Activated naive CD4-positive, alpha-beta T cell treated with anti-CD3 and anti-CD28 coated beads for 36 hours (primary cell): ENCODE measurements around the gene GALNS. TPM values are rescaled to one million over a fixed set of nuclear protein-coding genes. Genes with fewer than 3 reads are reported as not detected.
"Not testable (repeated sequence)": the region's sequence is repeated elsewhere in the genome, so short reads cannot be mapped to it uniquely, and the experiment has no call there.

ENCODE experiments used
- CTCF ChIA-PET: fragments of 350-600 bp; sonication (Branson Sonifier 250); formaldehyde crosslinking; loops from one replicate; lab custom pipeline; 2021; ENCODE audit warnings: antibody characterized with exemption; lab: Charles Lee
- DNase-seq: peaks from one replicate; pipeline ENCODE4 v3.0.0-alpha.2; 2020
- H3K27ac Mint-ChIP-seq: one replicate; pipeline ENCODE4 v1.8.0; 2021; ENCODE audit warnings: mild to moderate bottlenecking, mixed read lengths
- H3K27me3 Mint-ChIP-seq: one replicate; pipeline ENCODE4 v1.8.0; 2021; ENCODE audit warnings: low read depth, mixed read lengths
- H3K36me3 Mint-ChIP-seq: one replicate; pipeline ENCODE4 v1.8.0; 2021; ENCODE audit warnings: low read depth, mixed read lengths
- H3K4me1 Mint-ChIP-seq: one replicate; pipeline ENCODE4 v1.8.0; 2021; ENCODE audit warnings: low read depth, mixed read lengths
- H3K4me3 Mint-ChIP-seq: one replicate; pipeline ENCODE4 v1.8.0; 2021; ENCODE audit warnings: mild to moderate bottlenecking, moderate library complexity, mixed read lengths
- H3K9me3 Mint-ChIP-seq: one replicate; pipeline ENCODE4 v1.8.0; 2021; ENCODE audit warnings: mixed read lengths
- intact Hi-C: fragments of 100-400 bp; cut with micrococcal nuclease; formaldehyde crosslinking; loops from one replicate; pipeline ENCODE4 v1.15.1; 2023
- total RNA-seq, 2 experiments: library from RNA; stranded (reverse); gene quantifications; one replicate each; pipeline ENCODE4 v1.2.3, GENCODE V29; 2021

GALNS gene
- total RNA-seq, 2 experiments from 2014 or later, result 10.9 to 11.2 TPM

DNA sequence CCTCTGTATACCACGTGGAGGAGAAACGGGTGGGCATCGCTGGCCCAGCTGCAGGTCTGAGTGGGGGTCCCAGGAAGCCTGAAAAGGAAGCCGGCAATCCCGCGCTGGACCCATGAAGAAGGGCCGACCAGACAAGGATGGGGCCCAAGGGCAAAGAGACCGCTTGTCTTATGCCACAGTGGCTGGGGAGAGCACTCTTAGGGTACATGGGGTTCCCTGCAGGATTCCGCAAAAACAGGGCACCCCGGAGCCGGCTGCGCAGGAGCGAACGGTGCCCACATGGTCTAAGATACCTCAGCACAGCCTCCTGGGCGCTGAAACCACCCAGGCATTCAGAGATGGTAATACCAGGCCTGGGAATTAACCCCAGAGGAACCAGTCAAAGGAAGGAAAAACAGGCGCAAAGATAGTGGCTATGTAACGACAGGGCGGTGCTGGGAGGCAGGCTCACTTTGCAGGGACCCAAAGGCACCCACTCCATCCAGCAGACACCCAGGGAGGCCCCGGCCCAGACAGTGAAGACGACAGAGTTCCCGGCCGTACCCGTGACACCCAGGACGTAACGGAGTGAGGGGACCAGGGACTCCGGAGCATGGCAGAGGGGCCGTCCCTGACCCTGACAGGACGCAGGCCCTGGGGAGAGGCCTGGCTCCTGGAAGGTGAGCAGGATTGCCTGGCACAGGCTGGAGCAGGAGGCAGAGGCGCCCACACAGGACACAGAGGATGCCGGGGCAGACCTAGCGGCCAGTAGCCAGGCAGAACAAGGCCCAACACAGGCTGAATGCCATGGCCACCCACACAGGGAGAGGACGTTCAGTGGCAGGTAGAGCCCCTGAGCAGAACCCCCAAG is 82.0 kb downstream of the GALNS start:
- CTCF ChIA-PET, result no interaction called here
- H3K36me3 Mint-ChIP-seq, result no peaks in the 10 kb centered on the region
- peaks cover 20% of the 10 kb centered on the region for H3K4me1 Mint-ChIP-seq
- no peak for DNase-seq
- no peak overlapping the region for H3K27ac Mint-ChIP-seq
- intact Hi-C loops, result no loop called here
- H3K9me3 Mint-ChIP-seq, result no peaks in the 10 kb centered on the region
- no peak overlapping the region for H3K4me3 Mint-ChIP-seq
- no peaks in the 10 kb centered on the region for H3K27me3 Mint-ChIP-seq

DNA sequence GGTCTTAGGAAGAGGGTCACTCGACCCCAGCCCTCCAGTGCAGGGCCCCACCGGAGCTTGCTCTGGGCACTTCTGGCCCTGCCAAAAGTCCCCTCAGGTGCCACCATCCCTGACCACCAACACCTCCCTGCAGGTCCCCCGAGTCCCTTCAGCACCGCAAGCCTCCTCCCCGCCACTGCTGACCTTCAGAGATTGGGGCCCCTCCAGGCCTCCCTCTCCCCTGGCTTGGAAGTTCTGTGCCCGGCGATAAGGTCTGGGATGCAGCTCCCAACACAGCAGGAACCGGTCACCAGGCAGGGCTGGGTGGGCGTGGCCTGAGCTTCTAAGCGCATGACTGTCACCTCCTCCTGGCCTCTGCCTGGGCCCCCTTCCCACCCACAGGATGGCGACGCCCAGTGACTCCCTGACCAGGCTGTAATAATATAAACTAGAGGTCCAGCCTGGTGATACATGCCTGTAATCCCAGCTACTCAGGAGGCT is 82.9 kb downstream of the GALNS start:
- no peaks in the 10 kb centered on the region for H3K27me3 Mint-ChIP-seq
- CTCF ChIA-PET, result no interaction called here
- H3K9me3 Mint-ChIP-seq, result no peaks in the 10 kb centered on the region
- no peak for DNase-seq
- H3K4me1 Mint-ChIP-seq, result peaks cover 23% of the 10 kb centered on the region
- intact Hi-C loops, result no loop called here
- no peak overlapping the region for H3K4me3 Mint-ChIP-seq
- no peak overlapping the region for H3K27ac Mint-ChIP-seq
- H3K36me3 Mint-ChIP-seq, result no peaks in the 10 kb centered on the region

DNA sequence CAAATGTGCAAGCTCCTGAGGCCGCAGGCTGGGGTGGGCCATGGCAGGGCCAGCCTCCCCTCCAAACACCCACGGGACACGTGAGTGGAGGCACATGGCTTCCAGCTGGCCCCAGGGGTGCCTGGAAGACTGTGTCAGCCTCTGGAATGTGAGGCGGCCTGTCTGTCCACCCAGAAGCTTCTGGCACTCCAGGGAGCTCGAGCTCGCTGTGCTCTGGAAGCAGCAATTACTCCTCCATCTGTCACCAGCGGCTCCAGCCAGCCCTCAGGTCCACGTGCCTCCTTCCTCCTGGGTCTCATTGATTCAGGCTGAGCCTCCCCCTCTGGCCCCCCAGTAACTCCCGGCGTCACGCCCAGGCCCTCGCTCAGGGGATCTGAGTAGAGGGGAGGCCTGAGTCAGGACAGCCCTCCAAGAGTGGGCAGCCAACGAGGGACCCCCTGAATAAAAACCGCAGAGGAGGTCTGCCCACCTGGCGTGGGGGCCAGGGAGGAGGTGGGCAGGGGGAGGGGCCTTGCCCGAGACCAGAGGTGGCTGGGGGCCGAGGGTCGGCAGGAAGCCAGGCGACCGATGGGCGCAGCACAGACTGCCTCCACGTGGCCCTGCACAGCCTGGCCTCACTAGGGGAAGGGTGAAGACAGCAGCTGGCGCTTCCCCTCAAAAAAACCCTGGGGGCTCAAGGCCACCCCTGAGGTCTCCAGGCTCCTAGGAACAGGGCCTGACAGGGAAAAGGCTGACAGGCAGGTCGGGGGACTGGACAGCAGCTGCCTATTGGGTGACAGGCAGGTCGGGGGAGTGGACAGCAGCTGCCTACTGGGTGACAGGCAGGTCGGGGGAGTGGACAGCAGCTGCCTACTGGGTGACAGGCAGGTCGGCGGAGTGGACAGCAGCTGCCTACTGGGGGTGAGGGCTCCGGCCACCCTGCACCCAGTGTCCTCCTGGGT is 83.6 kb downstream of the GALNS start:
- CTCF ChIA-PET, result interaction anchor here (1.1 kb wide), 1 partner anchor 36 kb away, joined by 3 read pairs; no protein-coding TSS in a partner anchor
- no peaks in the 10 kb centered on the region for H3K9me3 Mint-ChIP-seq
- H3K27ac Mint-ChIP-seq, result no peak overlapping the region

DNA sequence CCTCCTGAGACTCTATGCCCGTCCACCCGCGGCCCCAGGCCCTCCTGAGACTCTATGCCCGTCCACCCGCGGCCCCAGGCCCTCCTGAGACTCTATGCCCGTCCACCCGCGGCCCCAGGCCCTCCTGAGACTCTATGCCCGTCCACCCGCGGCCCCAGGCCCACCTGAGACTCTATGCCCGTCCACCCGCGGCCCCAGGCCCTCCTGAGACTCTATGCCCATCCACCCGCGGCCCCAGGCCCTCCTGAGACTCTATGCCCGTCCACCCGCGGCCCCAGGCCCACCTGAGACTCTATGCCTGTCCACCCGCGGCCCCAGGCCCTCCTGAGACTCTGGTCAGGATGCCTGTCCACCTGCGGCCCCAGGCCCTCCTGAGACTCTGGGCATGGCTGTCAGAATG is 85.0 kb downstream of the GALNS start:
- DNase-seq, H3K27ac Mint-ChIP-seq, H3K9me3 Mint-ChIP-seq, H3K36me3 Mint-ChIP-seq, intact Hi-C loops, H3K4me3 Mint-ChIP-seq, H3K27me3 Mint-ChIP-seq: not testable (repeated sequence)
- CTCF ChIA-PET, result interaction anchor here (1.1 to 1.5 kb wide), 2 partner anchors 9 to 34 kb away, joined by 3 to 5 read pairs; no protein-coding TSS in a partner anchor
- H3K4me1 Mint-ChIP-seq, result peaks cover 26% of the 10 kb centered on the region

More for the DNA sequence above, 83.6 kb downstream of the GALNS start:
- H3K4me1 Mint-ChIP-seq, result peaks cover 22% of the 10 kb centered on the region
- H3K27me3 Mint-ChIP-seq, result no peaks in the 10 kb centered on the region
- H3K4me3 Mint-ChIP-seq, result no peak overlapping the region
- H3K36me3 Mint-ChIP-seq, result no peaks in the 10 kb centered on the region
- intact Hi-C loops, result no loop called here
- no peak for DNase-seq

DNA sequence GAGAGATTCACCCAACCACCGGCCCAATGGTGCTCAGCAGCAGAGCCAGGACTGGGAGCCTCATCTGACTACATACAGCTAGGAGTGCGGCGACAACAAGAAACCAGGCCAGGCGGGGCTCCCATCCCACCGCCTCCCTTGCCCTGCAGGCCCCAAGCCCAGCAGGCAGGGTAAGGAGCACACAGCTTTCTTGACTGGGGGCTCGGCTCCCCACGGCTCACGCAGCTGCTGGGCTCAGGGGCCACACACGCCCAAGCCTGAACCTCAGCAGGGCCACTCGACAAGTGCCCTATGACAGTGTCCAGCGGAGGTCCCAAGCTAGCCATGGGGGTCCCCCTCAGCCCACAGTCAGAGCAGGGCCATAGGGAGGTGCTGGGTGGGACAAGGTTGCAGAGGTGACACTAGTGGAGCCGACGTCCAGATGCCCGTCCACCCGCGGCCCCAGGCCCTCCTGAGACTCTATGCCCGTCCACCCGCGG is 85.4 kb downstream of the GALNS start:
- no peaks in the 10 kb centered on the region for H3K27me3 Mint-ChIP-seq
- peaks cover 28% of the 10 kb centered on the region for H3K4me1 Mint-ChIP-seq
- H3K36me3 Mint-ChIP-seq, result no peaks in the 10 kb centered on the region
- CTCF ChIA-PET, result interaction anchor here (1.5 kb wide), 1 partner anchor 9 kb away, joined by 5 read pairs; no protein-coding TSS in a partner anchor
- intact Hi-C loops, result no loop called here
- no peak overlapping the region for H3K27ac Mint-ChIP-seq
- H3K4me3 Mint-ChIP-seq, result no peak overlapping the region
- H3K9me3 Mint-ChIP-seq, result no peaks in the 10 kb centered on the region
- DNase-seq, result no peak

DNA sequence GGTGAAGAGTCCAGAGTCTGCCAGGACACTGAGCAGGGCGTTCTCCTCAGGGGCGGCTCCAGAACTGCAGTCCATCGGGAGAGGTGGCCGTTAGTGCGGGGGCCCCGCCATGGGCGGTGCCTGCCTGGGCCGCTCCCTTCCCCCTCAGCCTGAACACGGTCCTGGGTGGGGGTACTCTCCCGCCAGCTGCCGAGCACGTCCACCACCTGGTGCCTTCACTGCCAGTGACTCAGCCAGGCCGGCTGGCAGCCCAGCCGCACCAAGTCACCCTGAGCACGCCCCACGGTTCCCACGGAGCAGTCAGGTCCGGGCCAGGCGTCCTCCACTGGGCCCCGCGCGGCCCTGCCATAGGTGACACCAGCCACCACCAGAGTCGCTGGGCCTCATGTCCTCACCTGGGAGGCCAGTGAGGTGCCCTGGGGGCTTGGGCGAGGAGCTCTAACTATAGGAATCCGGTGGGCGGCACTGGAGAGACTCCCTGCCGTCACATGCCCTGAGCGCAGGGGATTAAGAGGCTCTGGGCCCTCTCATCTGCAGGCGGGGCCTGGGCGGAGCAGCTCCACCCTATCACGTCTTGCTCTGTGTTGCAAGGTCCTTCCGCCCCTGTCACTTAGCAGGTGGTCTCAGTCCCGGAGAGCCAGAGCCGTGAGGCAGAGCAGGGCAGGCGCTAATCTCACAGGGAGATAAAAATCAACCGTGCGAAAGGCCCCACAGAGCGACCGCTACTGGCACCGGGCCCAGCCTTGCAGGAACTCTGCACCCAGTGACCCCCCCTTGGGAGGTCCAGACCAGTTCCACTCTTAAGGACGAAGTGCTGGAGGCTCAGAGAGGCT is 86.1 kb downstream of the GALNS start:
- H3K27me3 Mint-ChIP-seq, result no peaks in the 10 kb centered on the region
- intact Hi-C loops, result no loop called here
- H3K27ac Mint-ChIP-seq, result no peak overlapping the region
- no peak overlapping the region for H3K4me3 Mint-ChIP-seq
- H3K36me3 Mint-ChIP-seq, result no peaks in the 10 kb centered on the region
- H3K4me1 Mint-ChIP-seq, result peaks cover 30% of the 10 kb centered on the region
- CTCF ChIA-PET, result interaction anchor here (1.5 kb wide), 1 partner anchor 10 kb away, joined by 5 read pairs; no protein-coding TSS in a partner anchor
- no peaks in the 10 kb centered on the region for H3K9me3 Mint-ChIP-seq
- no peak for DNase-seq

DNA sequence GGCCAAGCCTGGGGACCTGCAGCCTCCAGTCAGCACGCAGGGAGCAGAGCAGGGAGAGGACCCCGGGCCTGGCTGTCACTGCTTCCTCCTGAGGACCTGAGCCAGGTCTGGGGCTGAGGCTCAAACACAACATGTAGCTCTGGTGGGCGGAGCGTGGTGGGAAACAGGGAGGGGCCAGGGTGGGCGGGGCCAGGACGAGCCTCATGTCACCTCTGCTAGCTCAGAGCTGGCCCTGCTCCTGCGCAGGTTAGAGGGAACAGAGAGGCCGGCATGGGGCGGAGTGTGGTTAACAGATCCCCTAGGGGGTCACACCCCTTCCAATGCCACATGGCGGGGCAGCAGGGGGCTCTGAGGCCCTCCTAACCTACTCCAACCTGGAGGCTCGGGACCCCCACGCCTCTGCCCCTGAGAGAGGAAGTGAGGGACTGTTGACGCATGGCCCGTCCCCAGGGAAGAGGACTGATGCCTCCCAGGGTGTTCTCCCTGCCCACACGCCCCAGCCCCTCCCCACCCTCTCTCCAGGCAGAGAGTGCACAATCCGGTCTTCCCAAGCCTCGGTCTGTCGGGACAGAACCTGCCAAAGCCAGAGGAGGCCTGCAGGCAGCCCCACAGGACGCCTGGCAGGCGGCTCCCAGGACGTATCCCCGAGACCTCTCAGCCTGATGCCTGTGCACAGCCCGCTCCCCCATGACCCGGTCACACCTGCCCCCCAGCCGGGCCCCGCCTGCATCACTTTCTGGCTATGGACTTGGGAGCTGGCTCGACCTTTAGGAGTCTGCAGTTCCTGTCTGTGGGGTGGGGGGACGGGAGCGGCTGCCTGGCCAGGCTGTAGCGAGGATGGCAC is 86.9 kb downstream of the GALNS start:
- Mint-ChIP-seq H3K27ac (no peak overlapping the region), H3K36me3 (no peaks in the 10 kb centered on the region), H3K4me3 (no peak overlapping the region), H3K4me1 (peaks cover 30% of the 10 kb centered on the region), H3K9me3 (no peaks in the 10 kb centered on the region), H3K27me3 (no peaks in the 10 kb centered on the region)
- CTCF ChIA-PET, result no interaction called here
- intact Hi-C loops, result no loop called here
- DNase-seq, result no peak

DNA sequence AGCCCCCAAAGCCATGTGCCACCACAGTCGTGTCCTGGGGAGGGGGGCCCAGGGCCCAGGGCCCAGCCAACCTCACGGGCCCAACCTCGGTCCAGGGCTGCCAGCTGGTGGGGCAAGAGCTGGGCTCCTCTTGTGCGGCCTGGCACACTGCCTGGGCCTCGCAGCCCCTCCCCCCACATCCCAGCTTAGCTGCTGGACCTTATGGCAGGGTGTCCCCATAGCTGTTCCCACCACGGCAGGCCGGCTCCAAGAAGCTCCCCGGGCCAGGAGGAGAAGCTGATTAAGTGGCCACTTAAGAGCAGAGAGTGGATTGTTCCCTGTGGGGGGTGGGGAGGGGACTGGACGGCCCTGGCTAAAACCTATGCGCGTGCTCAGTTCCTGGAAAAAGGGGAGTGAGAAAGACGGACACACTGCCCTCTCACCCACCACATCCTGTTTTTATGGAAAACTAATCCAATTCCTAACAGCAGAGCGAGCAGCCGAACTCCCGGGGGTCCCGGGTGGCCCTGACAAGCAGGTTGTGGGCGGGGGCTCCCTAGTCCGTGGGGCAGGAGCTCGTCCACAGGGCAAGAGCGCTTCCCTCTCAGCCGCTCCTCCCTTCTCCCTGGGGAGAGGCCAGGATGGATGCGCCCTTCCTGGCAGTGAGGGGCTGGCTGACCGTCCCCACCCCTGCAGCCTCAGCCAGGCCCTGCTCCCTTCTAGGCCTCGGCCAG is 88.5 kb downstream of the GALNS start:
- CTCF ChIA-PET, result no interaction called here
- H3K9me3 Mint-ChIP-seq, result no peaks in the 10 kb centered on the region
- H3K27me3 Mint-ChIP-seq, result no peaks in the 10 kb centered on the region
- H3K4me1 Mint-ChIP-seq, result peaks cover 27% of the 10 kb centered on the region
- no peak overlapping the region for H3K4me3 Mint-ChIP-seq
- DNase-seq, result no peak
- peaks cover 1% of the 10 kb centered on the region for H3K36me3 Mint-ChIP-seq
- intact Hi-C loops, result no loop called here
- no peak overlapping the region for H3K27ac Mint-ChIP-seq

DNA sequence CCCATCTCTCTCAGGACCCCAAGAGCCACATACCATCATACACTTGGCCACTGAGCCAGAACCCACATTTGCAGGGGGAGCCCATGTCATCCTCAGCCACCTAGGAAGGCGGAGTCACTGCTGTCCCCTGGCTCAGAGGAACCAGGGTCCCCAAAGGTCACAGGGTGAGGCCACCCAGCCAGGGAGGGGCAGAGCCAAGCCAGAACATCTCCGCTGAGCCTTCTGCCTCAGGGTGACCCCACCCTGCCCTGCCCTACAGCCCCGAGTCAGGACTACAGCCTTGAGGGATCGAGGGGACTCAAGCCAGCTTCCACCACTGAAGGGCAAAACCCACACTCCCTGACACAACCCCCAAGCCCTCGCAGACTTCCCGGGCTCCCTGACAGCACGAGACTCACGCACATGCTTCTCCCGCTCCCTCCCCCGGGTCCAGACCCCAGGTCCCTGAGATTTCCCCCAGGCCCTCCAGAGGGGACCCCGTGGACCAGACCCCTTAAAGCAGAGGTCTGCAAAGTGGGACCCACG is 89.1 kb downstream of the GALNS start:
- intact Hi-C loops, result no loop called here
- Mint-ChIP-seq H3K36me3 (peaks cover 1% of the 10 kb centered on the region), H3K4me1 (peaks cover 27% of the 10 kb centered on the region), H3K27me3 (no peaks in the 10 kb centered on the region), H3K27ac (no peak overlapping the region), H3K9me3 (no peaks in the 10 kb centered on the region), H3K4me3 (no peak overlapping the region)
- no peak for DNase-seq
- CTCF ChIA-PET, result interaction anchor here (1.0 to 1.1 kb wide), 2 partner anchors 25 to 30 kb away, joined by 3 to 4 read pairs; no protein-coding TSS in a partner anchor

DNA sequence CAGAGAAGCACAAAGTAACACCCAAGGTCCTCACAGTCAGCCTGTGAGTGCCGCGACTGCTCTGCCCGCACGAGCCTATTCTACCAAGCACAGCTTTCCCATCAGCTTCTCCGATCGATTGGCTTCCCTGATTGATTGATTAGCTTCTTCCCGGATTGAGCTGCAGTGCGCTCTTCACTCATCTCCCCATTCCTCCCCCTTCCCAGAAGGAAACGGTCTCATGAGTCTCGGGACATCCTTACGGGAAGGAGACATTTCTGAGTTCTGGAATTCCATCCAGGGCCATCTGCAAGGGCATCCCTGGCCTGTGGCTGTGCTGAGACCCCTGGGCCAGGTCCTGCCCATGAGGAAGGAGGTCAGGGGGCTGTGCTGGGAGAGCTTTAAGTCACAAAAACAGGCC is 89.8 kb downstream of the GALNS start:
- CTCF ChIA-PET, result interaction anchor here (1.0 to 1.2 kb wide), 3 partner anchors 24 to 29 kb away, joined by 3 to 4 read pairs (median 3); no protein-coding TSS in a partner anchor
- H3K27me3 Mint-ChIP-seq, result no peaks in the 10 kb centered on the region
- no peaks in the 10 kb centered on the region for H3K9me3 Mint-ChIP-seq
- intact Hi-C loops, result no loop called here
- no peak overlapping the region for H3K4me3 Mint-ChIP-seq
- DNase-seq, result no peak
- H3K4me1 Mint-ChIP-seq, result peaks cover 27% of the 10 kb centered on the region
- H3K36me3 Mint-ChIP-seq, result peaks cover 1% of the 10 kb centered on the region
- no peak overlapping the region for H3K27ac Mint-ChIP-seq
